ENCODE measurements around the gene RRAD.

RRAD gene

DNA sequence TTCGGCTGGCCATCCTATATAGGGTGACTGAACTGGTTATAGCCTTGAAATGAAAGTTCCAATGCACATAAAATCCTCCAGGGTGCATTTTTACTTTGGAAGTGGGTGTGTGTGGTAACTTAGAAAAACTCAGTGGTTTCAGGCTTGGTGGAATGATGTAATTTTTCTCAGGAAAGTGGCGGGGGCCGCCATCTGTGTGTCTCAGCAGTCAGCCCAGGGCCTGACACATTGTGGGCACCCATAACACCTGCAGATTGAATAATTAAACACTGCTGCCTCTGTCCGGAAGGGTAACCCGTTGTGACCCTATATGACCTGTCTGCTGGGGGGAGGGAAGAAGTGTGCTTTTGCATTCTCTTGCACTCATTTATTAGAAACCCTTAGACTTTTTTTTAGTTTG is 47.3 kb downstream of the RRAD start:
- peaks cover 4% of the 10 kb centered on the region for H3K36me3 Mint-ChIP-seq
- H3K4me3 Mint-ChIP-seq, result peak overlapping the region; percentile 6

DNA sequence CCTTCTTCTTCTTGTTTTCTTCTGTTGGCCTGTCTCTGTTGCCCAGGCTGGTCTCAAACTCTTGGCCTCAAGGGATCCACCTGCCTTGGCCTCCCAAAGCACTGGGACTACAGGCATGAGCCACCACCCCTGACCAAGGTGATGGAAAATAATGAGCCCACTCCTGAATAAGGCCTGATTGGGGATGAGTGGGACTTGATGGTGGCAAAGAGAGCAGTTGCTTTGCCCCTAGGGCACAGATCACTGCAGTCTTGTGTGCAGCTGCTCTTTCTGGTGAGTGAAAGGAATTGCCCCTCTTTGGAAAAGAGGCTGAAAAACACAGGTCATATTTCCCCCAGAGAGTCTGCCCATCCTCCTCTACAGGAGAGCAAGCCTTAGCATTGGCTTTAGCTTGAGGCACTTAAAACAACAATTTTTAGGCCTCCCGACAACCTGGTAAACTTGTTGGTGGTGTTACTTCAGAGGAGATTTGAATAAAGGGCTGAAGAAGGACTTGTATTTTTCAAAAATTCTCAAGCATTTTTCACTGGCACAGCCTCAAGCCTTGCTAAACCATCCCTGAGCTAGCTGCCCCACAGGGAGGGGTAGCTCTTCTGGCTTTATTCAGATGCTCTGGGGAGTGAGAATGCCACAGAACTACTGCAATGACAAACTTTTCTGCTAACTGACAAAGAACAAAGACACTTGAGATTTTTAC is 51.1 kb downstream of the RRAD start:
- CTCF ChIA-PET, result interaction anchor here (0.6 to 2.1 kb wide), 4 partner anchors 10 to 351 kb away, joined by 3 to 18 read pairs (median 6); partner anchors contain the start of gene NAE1
- H3K27me3 Mint-ChIP-seq, result peaks cover 8% of the 10 kb centered on the region
- no peak for DNase-seq
- no peak overlapping the region for H3K4me3 Mint-ChIP-seq
- H3K36me3 Mint-ChIP-seq, result peaks cover 1% of the 10 kb centered on the region
- peaks cover 50% of the 10 kb centered on the region for H3K4me1 Mint-ChIP-seq
- H3K27ac Mint-ChIP-seq, result peak overlapping the region; percentile 88
- no peaks in the 10 kb centered on the region for H3K9me3 Mint-ChIP-seq

More for the DNA sequence above, 47.3 kb downstream of the RRAD start:
- DNase-seq, result peak; percentile 41
- Mint-ChIP-seq H3K9me3 (no peaks in the 10 kb centered on the region), H3K27me3 (peaks cover 6% of the 10 kb centered on the region), H3K4me1 (peaks cover 65% of the 10 kb centered on the region), H3K27ac (no peak overlapping the region)
- CTCF ChIA-PET, result no interaction called here

DNA sequence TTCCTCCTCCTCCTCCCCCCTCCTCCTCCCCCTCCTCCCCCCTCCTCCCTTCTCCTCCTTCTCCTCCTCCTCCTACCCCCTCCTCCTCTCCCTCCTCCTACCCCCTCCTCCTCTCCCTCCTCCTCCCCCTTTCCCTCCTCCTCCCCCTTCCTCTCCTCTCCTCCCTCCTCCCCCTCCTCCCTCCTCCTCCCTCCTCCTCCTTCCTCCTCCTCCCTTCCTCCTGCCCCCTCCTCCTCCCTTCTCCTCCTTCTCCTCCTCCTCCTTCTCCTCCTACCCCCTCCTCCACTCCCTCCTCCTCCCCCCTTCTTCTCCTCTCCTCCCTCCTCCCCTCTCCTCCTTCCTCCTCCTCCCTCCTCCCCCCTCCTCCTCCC is 51.7 kb downstream of the RRAD start:
- no peaks in the 10 kb centered on the region for H3K9me3 Mint-ChIP-seq
- CTCF ChIA-PET, result interaction anchor here (0.8 to 9.1 kb wide), 12 partner anchors 8 to 469 kb away, joined by 3 to 117 read pairs (median 3); partner anchors contain the start of gene NAE1
- no peak for DNase-seq
- peak overlapping the region; percentile 88 for H3K27ac Mint-ChIP-seq
- H3K4me3 Mint-ChIP-seq, result no peak overlapping the region
- peaks cover 8% of the 10 kb centered on the region for H3K27me3 Mint-ChIP-seq
- H3K36me3 Mint-ChIP-seq, result peaks cover 1% of the 10 kb centered on the region
- peaks cover 48% of the 10 kb centered on the region for H3K4me1 Mint-ChIP-seq

DNA sequence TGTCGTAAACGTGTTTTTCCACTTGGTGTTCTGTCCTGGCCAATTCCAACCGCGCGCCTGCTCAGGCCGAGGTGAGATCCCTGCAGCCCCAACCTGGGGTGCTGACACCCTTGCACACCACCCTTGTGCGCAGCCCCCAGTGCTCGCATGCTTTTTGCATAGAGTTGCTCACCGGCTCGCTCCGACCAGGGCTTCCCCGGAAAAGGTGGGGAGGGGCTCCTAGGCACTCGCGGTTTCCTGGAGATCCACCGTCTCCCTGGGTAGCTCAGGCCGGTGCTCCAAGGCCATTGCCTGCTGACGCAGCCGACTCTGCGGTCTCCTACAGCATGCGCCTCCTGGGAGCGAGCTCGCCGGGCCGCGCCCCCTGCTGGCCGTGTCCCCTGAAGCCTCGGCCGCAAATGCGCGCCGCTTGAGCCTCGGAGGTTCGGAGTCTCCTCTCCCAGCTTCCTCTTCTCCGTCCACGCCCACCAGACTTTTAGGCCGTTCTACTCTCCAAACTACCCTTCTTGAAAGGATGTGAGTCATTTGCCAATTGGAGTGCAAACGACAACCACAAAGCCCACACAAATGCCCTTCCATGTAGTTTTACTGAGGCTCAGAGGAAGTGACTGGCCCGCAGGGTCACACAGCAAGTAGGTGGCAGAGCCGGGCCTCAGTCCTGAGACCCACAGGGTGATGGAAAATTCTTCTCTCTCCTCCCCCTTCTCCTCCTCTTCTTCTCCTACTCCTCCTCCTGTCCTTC is 52.2 kb downstream of the RRAD start:
- CTCF ChIA-PET, result interaction anchor here (0.6 to 9.1 kb wide), 14 partner anchors 9 to 468 kb away, joined by 3 to 117 read pairs (median 3); partner anchors contain the start of genes NAE1 and RRAD
- H3K9me3 Mint-ChIP-seq, result no peaks in the 10 kb centered on the region

DNA sequence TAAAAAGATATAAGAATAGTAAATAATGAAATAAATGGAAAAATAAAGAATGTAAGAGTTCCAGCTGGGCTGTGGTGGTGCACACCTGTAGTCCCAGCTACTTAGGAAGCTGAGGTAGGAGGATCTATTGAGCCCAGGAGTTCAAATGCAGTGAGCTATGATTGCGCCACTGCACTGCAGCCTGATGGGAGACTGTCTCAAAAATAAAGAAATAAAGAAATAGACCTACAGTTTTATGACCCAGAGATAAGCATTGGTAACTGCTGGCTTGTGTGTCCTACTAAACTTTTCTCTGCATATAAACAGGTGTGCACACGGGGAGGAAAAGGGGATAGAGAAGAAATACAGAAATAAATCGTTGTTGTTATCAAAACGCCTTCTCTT is 52.8 kb downstream of the RRAD start:
- peaks cover 1% of the 10 kb centered on the region for H3K36me3 Mint-ChIP-seq
- CTCF ChIA-PET, result interaction anchor here (0.6 to 9.1 kb wide), 15 partner anchors 9 to 468 kb away, joined by 3 to 117 read pairs (median 3); partner anchors contain the start of genes NAE1 and RRAD
- peak overlapping the region; percentile 65 for H3K4me3 Mint-ChIP-seq
- no peak for DNase-seq
- peak overlapping the region; percentile 83 for H3K27ac Mint-ChIP-seq
- H3K27me3 Mint-ChIP-seq, result peaks cover 8% of the 10 kb centered on the region
- H3K4me1 Mint-ChIP-seq, result peaks cover 39% of the 10 kb centered on the region
- no peaks in the 10 kb centered on the region for H3K9me3 Mint-ChIP-seq

More for the DNA sequence above, 52.2 kb downstream of the RRAD start:
- H3K4me1 Mint-ChIP-seq, result peaks cover 42% of the 10 kb centered on the region
- H3K4me3 Mint-ChIP-seq, result peak overlapping the region; percentile 65
- H3K36me3 Mint-ChIP-seq, result peaks cover 1% of the 10 kb centered on the region
- peak overlapping the region; percentile 83 for H3K27ac Mint-ChIP-seq
- peak; percentile 93 for DNase-seq
- H3K27me3 Mint-ChIP-seq, result peaks cover 8% of the 10 kb centered on the region

DNA sequence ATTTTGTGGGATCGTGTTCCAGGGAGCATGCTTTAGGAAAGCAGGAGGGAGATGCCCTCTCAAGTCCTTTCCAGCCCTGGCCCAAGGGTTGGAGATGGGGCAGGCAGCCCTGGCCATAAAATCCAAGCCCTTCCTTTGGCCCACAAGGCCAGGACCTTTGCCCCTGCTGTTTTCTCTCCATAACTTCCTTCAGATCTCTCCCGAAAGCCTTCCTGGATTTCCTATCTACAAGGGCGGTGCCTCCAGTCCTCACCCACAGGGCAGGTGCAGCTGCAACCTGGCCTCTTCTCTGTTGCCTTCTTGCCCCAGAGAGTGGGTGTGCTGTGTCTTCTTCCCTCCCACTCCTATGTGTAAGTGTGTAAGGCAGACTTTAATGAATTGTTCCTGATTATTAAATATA is 53.5 kb downstream of the RRAD start:
- Mint-ChIP-seq H3K36me3 (peaks cover 1% of the 10 kb centered on the region), H3K27me3 (peaks cover 8% of the 10 kb centered on the region), H3K9me3 (no peaks in the 10 kb centered on the region), H3K4me1 (peaks cover 39% of the 10 kb centered on the region), H3K4me3 (no peak overlapping the region), H3K27ac (no peak overlapping the region)
- CTCF ChIA-PET, result interaction anchor here (0.6 to 9.1 kb wide), 5 partner anchors 10 to 144 kb away, joined by 4 to 117 read pairs (median 6); partner anchors contain the start of genes NAE1 and RRAD
- DNase-seq, result no peak

Measured in activated naive CD4-positive, alpha-beta T cell treated with anti-CD3 and anti-CD28 coated beads, Interleukin-2, amount 10 ng/mL, durations not matched to agents 7 days and 5 days (primary cell).